Activated CD8-positive, alpha-beta memory T cell treated with anti-CD3 and anti-CD28 coated beads for 24 hours (primary cell): ENCODE data around the gene CFAP410.

ENCODE experiments used
- DNase-seq: peaks from one replicate; pipeline ENCODE4 v3.0.0-alpha.2; 2020

CFAP410 gene

GRCh38 chr21:44329971-44330681, 9.1 kb downstream of the CFAP410 start:
- no peak for DNase-seq

GRCh38 chr21:44329086-44329889, 9.9 kb downstream of the CFAP410 start:
- DNase-seq, result no peak

- no peak for DNase-seq
Observed at GRCh38 chr21:44328242-44328895, 10.8 kb downstream of the CFAP410 start.

GRCh38 chr21:44327603-44327974, 11.6 kb downstream of the CFAP410 start:
- DNase-seq, result no peak

- DNase-seq, result no peak
Observed at GRCh38 chr21:44326716-44327602, 12.2 kb downstream of the CFAP410 start.

GRCh38 chr21:44326272-44326647, 12.9 kb downstream of the CFAP410 start:
- no peak for DNase-seq

- no peak for DNase-seq
Observed at GRCh38 chr21:44325386-44326271, 13.6 kb downstream of the CFAP410 start.

GRCh38 chr21:44324854-44325107, 14.4 kb downstream of the CFAP410 start:
- DNase-seq, result no peak

- no peak for DNase-seq
Observed at GRCh38 chr21:44324106-44324853, 14.9 kb downstream of the CFAP410 start.

GRCh38 chr21:44323591-44323990, 15.6 kb downstream of the CFAP410 start:
- DNase-seq, result no peak

GRCh38 chr21:44322621-44323325, 16.4 kb downstream of the CFAP410 start:
- DNase-seq, result no peak

- no peak for DNase-seq
Observed at GRCh38 chr21:44321846-44322450, 17.2 kb downstream of the CFAP410 start.

- no peak for DNase-seq
Observed at GRCh38 chr21:44320847-44321246, 18.3 kb downstream of the CFAP410 start.

GRCh38 chr21:44319407-44320065, 19.7 kb downstream of the CFAP410 start:
- no peak for DNase-seq

GRCh38 chr21:44318489-44319285, 20.5 kb downstream of the CFAP410 start:
- DNase-seq, result no peak

- no peak for DNase-seq
Observed at GRCh38 chr21:44317871-44318270, 21.3 kb downstream of the CFAP410 start.

GRCh38 chr21:44317241-44317782, 21.9 kb downstream of the CFAP410 start:
- DNase-seq, result no peak

- DNase-seq, result no peak
Observed at GRCh38 chr21:44316277-44316900, 22.8 kb downstream of the CFAP410 start.
